Mucosa of descending colon (tissue), 3 donors: ENCODE results near the gene FAF1. TPM values are rescaled to one million over a fixed set of nuclear protein-coding genes. Genes with fewer than 3 reads are reported as not detected.

ENCODE experiments used
- ATAC-seq: fragments of 200-7000 bp; cut with Tn5 transposase; one replicate; pipeline ENCODE4 v1.9.1; 2020; ENCODE audit warnings: mild to moderate bottlenecking, moderate library complexity
- DNase-seq, 3 donors: peaks; one replicate each; pipeline ENCODE4 v3.0.0-alpha.2; 2020
- H3K36me3 ChIP-seq: fragments of 200-600 bp; one replicate; pipeline ENCODE4 v1.8.0; 2021; ENCODE audit warnings: low read depth, mild to moderate bottlenecking
- H3K4me1 ChIP-seq: fragments of 200-600 bp; one replicate; pipeline ENCODE4 v1.8.0; 2021; ENCODE audit warnings: low read depth, mild to moderate bottlenecking
- H3K4me3 ChIP-seq: fragments of 200-600 bp; one replicate; pipeline ENCODE4 v1.8.0; 2021; ENCODE audit warnings: mild to moderate bottlenecking
- H3K9me3 ChIP-seq: fragments of 200-600 bp; one replicate; pipeline ENCODE4 v1.8.0; 2021; ENCODE audit warnings: mild to moderate bottlenecking
- intact Hi-C, 2 donors: fragments of 100-400 bp; cut with DNase I in 1 of 2; cut with micrococcal nuclease in 1 of 2; formaldehyde crosslinking; loops; one replicate each; pipeline versions ENCODE4 v1.11.0 to v1.11.1; 2022; cut with DNase I, micrococcal nuclease
- total RNA-seq, 3 donors: library from RNA; stranded (reverse); fragmentation: NEBNext Ultra II Directional in 2 of 3; extraction: Animal tissue kit (Norgen Biotek cat#: 25700) in 2 of 3; gene quantifications; one replicate each; pipeline versions ENCODE4 v1.2.1 to v1.2.4, GENCODE V29; 2021 to 2023
- TF ChIP-seq, protein P1 (sequence below): fragments of 200-600 bp; IDR thresholded peaks from one replicate; pipeline ENCODE4 v1.8.0; 2022; ENCODE audit warnings: antibody characterized with exemption, mild to moderate bottlenecking
- donor health status: DM: no; HTN: no; CAD: no; lungs with moderate emphysema.
- donor health status: DM: no; HTN: no; CAD: no.
- donor health status: DM: no; HTN: yes; CAD: no.

Gene FAF1
- total RNA-seq, 3 donors from 2014 or later: 48.6 to 70.9 (median 57.7) TPM

DNA sequence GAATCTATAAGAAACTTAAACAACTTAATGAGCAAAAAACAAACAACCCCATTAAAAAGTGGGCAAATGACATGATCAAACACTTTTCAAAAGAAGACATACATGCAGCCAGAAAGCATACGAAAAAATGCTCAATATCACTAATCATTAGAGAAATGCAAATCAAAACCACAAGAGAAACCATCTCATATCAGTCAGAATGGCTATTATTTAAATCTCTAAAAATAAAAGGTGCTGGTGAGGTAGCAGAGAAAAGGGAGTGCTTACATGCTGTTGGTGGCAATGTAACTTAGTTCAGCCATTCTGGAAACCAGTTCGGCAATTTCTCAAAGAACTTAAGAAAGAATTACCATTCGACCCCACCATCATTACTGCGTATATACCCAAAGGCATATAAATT, 147.7 kb downstream of the FAF1 start:
- Histone ChIP-seq H3K36me3 (no peaks in the 10 kb centered on the region), H3K4me1 (no peaks in the 10 kb centered on the region), H3K4me3 (no peak overlapping the region), H3K9me3 (peaks cover 7% of the 10 kb centered on the region)
- intact Hi-C loops: no loop called here
- TF ChIP-seq, protein P1, sequence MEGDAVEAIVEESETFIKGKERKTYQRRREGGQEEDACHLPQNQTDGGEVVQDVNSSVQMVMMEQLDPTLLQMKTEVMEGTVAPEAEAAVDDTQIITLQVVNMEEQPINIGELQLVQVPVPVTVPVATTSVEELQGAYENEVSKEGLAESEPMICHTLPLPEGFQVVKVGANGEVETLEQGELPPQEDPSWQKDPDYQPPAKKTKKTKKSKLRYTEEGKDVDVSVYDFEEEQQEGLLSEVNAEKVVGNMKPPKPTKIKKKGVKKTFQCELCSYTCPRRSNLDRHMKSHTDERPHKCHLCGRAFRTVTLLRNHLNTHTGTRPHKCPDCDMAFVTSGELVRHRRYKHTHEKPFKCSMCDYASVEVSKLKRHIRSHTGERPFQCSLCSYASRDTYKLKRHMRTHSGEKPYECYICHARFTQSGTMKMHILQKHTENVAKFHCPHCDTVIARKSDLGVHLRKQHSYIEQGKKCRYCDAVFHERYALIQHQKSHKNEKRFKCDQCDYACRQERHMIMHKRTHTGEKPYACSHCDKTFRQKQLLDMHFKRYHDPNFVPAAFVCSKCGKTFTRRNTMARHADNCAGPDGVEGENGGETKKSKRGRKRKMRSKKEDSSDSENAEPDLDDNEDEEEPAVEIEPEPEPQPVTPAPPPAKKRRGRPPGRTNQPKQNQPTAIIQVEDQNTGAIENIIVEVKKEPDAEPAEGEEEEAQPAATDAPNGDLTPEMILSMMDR: no peak
- DNase-seq (no peak), ATAC-seq (no peak)

DNA sequence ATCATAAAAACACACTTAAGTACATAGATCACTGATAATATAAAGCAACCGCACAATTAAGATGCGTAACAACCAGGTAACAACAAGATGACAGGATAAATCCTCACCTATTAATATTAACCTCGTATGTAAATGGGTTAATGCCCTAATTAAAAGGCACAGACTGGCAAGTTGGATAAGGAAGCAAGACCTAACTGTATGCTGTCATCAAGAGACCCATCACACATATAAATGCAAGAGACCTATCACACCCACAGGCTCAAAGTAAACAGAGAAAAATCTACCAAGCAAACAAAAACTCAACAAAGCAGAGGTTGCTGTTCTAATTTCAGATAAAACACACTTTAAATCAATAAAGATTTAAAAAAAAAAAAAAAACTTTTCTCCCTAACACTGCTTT, 151.8 kb downstream of the FAF1 start:
- TF ChIP-seq, protein P1: no peak
- Histone ChIP-seq H3K4me3 (no peak overlapping the region), H3K4me1 (no peaks in the 10 kb centered on the region), H3K36me3 (no peaks in the 10 kb centered on the region), H3K9me3 (peaks cover 7% of the 10 kb centered on the region)
- DNase-seq: no peak
- ATAC-seq: no peak
- intact Hi-C loops: no loop called here

DNA sequence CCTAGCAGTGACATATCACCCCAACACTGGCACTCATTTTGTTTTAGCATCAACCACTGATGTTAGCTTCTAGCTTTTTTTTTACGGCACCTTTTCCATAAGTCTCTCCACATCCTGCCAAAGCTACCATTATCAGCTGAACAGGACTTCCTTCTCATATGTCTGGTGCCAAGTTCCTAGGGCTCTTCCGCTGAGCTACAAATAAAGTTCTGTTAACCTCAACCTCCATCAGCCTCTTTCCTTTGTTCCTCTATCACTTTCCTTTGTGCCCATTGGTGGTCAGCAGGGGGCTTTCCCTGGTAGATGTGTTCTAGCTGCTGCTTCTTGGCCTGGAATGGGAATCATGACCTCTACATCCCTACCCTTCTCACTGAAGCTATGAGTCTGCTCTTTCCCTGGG, 163.8 kb downstream of the FAF1 start:
- intact Hi-C loops: no loop called here
- ATAC-seq (no peak), DNase-seq (no peak)
- Histone ChIP-seq H3K9me3 (no peaks in the 10 kb centered on the region), H3K4me3 (no peak overlapping the region), H3K4me1 (no peaks in the 10 kb centered on the region), H3K36me3 (no peaks in the 10 kb centered on the region)
- TF ChIP-seq, protein P1: no peak

DNA sequence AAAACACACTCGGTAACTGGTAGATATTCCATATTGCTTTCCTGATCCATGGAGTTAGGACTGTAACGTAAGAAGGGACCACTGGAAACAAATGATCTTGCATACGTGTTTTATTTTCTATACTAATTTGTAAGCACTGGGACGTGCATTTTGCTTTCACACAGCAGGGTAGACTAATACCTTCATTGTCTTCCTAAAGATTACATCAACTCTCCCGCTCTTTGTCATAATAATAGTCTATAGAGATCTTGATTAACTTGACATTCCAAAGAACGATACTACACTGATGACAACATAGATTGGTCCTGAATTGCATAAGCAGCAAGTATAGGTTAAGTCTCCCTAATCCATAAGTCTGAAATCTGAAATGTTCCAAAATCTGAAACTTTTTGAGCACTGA, 166.5 kb downstream of the FAF1 start:
- H3K36me3 ChIP-seq: no peaks in the 10 kb centered on the region
- H3K9me3 ChIP-seq: no peaks in the 10 kb centered on the region
- intact Hi-C loops: no loop called here
- TF ChIP-seq, protein P1: no peak
- H3K4me3 ChIP-seq: no peak overlapping the region
- H3K4me1 ChIP-seq: no peaks in the 10 kb centered on the region
- no peak for DNase-seq
- ATAC-seq: no peak

DNA sequence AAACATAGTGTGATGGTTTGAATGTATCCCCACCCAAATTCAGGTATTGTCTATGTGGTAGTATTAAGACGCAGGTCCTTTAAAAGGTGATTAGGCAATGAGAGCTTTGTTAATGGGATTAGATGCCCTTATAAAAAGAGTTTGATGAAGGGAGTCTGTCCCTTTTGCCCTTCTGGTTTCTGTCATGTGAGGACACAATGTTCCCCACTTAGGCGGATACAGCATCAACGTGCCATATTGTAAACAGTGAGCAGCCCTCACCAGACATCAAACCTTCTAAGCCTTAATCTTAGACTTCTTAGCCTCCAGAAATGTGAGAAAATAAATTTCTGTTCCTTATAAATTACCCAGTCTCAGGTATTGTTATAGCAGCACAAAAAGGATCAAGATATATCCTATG, 172.8 kb downstream of the FAF1 start:
- no peak for ATAC-seq
- H3K4me3 ChIP-seq: no peak overlapping the region
- no peaks in the 10 kb centered on the region for H3K4me1 ChIP-seq
- H3K9me3 ChIP-seq: no peaks in the 10 kb centered on the region
- TF ChIP-seq, protein P1: no peak
- intact Hi-C loops: no loop called here
- H3K36me3 ChIP-seq: no peaks in the 10 kb centered on the region
- no peak for DNase-seq

DNA sequence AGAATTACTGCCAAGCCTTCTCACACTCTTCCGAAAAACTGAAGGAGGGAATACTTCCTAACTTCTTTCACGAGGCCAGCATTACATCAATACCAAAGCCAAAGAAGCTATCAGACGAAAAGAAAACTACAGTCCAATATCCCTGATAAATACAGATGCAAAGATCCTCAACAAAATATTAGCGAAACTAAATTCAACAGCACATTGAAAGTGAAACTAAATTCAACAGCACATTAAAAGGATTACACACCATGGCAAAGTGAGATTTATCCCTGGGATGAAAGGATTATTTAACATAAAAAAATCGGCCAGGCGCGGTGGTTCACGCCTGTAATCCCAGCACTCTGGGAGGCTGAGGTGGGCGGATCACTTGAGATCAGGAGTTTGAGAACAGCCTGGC, 176.8 kb downstream of the FAF1 start:
- intact Hi-C loops: no loop called here
- H3K9me3 ChIP-seq: no peaks in the 10 kb centered on the region
- ATAC-seq (no peak), DNase-seq (no peak)
- H3K4me1 ChIP-seq: no peaks in the 10 kb centered on the region
- no peaks in the 10 kb centered on the region for H3K36me3 ChIP-seq
- no peak overlapping the region for H3K4me3 ChIP-seq
- TF ChIP-seq, protein P1: no peak
